ENCODE data around the gene TRMT61B.

TRMT61B gene

DNA sequence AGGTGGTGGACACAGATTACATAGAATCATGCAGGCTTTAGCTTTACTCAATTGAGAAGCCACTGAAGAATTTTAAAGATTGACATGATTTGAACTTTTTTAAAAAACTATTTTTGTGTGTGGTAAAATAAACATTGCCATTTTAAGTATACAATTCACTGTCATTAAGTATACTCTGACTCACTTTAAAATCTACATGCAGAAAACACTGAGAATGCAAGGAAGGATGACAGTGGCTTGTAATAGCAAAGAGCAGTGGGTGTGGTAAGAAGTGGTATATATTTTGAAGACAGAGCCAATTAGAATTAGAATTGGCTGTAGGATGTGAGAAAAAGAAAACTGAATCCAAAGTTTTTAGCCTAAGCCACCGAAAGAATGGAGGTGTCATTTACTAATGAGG, 14.9 kb downstream of the TRMT61B start:
- no peak for DNase-seq

DNA sequence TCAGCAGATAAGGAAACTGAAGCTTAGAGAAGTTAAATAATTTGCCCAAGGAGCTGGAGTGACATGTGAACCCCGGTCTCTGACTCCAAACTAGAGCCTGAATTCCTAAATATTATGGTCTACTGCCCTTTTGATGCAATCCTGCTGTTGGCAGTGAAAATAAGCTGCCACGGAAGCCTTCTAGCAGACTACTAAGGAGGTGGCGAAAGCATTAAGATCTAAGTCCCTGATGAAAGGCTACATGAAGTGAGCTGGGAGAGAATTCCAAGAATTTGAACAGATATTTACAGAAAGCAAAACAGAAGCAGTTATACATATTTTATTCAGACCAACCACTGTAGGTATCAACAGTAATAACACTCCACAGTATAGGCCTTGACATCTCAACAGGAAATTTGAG, 28.1 kb downstream of the TRMT61B start:
- no peak for DNase-seq

- DNase-seq: no peak
Measured at GRCh38 chr2:28838971-28839370, 31.1 kb downstream of the TRMT61B start.

- DNase-seq: no peak
Measured at GRCh38 chr2:28835781-28836180, 34.3 kb downstream of the TRMT61B start.

- no peak for DNase-seq
Measured at GRCh38 chr2:28833740-28834470, 36.2 kb downstream of the TRMT61B start.

DNA sequence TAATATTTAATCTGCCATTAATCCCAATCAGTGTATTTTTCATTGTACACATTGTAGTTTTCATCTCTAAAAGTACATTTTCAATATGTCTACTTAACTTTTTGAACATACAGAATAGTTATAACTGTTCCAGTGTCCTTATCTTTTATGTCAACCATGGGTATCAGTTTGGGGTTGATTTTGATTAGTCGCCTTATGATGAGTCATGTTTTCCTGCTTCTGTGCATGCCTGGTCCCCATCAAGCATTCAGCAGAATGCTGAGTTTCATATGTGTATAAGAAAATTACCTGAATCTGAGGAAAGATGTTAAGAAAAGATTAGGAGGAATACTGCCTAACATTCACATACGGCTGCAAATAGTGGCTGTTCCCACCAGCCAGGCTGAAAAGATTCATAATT, 41.7 kb downstream of the TRMT61B start:
- DNase-seq: no peak

GRCh38 chr2:28824870-28825269, 45.2 kb downstream of the TRMT61B start:
- no peak for DNase-seq

- no peak for DNase-seq
Measured at GRCh38 chr2:28824207-28824606, 45.9 kb downstream of the TRMT61B start.

DNA sequence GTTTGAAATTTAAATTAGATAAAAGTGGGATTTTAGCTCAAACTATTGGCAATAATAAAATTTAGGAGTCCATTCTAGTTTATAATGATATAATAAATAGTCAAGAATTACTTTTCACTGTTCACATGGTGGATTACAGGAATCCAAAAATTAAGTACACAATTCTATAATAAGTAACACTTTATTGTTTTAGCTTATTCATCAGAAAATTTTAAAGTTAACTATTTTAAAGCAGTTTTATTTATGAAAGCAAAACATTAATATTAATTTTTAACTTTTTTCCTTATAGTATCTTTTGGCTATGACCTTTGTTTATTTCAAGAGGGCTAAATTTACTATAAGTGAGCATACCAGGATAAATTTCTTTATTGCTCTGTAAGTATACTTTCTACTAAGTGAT, 48.1 kb downstream of the TRMT61B start:
- no peak for DNase-seq

DNA sequence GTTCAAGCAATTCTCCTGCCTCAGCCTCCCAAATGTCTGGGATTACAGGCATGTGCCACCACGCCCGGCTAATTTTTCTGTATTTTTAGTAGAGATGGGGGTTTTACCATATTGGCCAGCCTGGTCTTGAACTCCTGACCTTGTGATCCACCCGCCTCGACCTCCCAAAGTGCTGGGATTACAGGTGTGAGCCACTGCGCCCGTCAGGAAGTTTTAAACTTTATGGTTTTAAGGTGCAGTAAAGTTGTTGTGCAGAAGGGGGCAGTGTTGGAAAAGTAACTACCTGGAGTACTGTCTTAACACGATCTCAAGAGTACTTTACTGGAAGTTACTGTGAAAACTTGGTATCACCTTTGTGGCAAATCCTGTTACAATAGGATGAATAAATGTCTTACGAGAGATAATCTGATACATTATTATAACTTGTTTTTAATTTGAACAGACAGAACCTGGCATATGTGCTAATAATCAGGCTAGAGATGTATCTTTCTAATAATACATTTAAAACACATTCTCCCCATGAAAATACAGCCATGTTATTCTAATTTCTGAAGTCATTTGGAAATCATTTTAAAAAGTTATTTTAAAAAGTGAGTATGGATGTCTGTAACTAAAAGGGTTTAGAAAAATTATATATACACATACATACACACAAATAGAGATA, 48.7 kb downstream of the TRMT61B start:
- DNase-seq: peak; percentile 29

- DNase-seq: no peak
Measured at GRCh38 chr2:28818053-28818452, 52.1 kb downstream of the TRMT61B start.

DNA sequence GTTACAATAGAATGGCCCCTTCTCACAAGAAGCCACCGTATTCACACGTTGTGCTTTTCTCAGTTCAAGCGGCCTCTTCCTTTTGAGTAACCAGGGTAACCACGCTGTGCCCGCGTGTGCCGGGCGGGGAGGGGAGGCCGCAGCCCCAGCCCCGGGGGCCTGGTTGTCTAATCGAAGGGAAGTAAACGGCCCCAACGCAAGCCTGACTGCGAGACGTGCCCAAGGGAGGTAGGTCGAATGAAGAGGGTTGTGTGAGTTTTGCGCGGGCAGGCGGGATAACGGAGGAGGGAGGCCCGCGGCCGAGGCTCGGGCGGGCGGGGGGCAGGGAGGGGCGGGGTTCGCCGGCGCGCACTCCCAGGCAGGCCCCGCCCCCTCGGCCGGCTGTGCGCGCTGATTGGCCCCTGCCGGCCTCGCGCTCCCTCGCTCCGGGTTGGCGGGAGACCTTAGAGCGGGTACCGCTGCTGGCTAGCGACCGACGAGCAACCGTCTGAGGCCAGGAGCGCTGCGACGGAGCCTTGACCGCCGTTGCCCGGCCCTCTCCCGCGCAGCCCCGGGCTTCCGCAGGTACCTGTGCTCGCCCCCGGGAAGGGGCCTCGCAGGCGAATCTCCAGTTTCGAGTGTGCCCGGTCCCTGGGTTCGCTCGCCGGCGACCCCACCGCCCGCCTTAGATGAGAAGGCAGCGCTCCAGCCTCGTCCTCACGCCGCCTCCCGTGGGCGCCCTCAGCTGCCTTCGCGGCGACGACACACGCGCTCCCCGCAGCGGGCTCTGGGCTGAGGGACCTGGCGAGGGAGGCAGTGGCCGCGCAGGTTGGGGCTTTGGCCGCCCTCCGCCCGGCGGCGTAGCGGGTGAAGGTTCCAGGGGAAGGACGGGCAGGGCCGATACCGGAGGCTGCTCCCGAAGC, 59.5 kb downstream of the TRMT61B start, which contains the start of gene SPDYA:
SPDYA (plus strand) TSS at position 451 of the 902 bp plus-strand sequence. CDS start 5,181 bp downstream, outside the sequence.
- DNase-seq: no peak

GRCh38 chr2:28809927-28810326, 60.2 kb downstream of the TRMT61B start:
- DNase-seq: no peak

DNA sequence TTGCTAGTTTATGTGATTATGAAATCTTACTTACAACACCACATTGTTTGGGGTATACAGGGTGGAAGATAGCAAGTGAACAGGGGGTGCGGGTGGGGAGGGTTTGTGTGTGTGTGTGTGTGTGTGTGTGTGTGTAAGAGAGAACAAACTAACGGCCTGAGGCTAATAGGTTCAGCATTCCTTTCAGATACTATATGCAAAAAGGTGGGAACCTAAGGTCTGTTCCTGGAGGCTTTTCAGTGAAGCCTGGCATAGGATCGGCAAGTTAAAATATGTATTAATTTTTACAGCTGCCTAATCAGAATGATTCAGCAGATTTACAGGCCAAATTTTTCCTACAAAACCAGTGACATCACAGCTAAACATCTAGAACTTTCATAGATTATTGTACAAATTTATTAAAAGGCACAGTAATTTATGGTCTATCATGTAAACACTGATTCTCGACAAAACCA, 67.1 kb downstream of the TRMT61B start:
- DNase-seq: no peak

DNA sequence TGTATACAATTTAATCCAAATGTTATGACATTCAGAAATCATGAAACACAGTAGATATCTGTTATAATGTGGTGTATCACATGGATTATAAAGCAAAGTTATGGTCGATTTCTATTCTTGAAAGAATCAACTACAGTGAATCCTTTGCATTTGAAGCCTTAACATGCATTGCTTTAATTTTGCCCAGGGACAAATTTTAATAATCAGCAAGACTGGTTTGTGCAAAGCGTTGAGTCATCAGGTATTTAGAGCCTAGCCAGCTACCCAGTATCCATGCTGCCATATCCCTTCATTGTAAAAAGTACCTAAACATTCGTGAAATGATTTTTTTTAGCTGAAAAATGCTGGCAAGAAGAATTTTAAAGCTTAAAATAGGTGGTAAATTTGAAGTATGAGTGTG, 68.4 kb downstream of the TRMT61B start:
- DNase-seq: no peak

Measured in SHP77 treated with DMSO at 0.1 percent for 48 hours (cell line).